HEK293T (cell line): ENCODE measurements around the gene ITPRIP.

Source experiments
- CTCF ChIA-PET: fragments of 350-600 bp; formaldehyde crosslinking; extraction: SDS; loops from one replicate; lab custom pipeline; 2021; ENCODE audit warnings: antibody characterized with exemption, inconsistent platforms; lab: Yijun Ruan, JAX
- POLR2A ChIA-PET: fragments of 350-600 bp; formaldehyde crosslinking; extraction: SDS; loops from one replicate; lab custom pipeline; 2020; ENCODE audit warnings: antibody characterized with exemption, inconsistent platforms; lab: Yijun Ruan, JAX
- DNase-seq: peaks from one replicate; pipeline ENCODE4 v3.0.0; 2012; ENCODE audit warnings: mixed read lengths; ENCODE audit errors: extremely low spot score
- ARNT ChIP-seq: fragments of 450-650 bp; IDR thresholded peaks from 2 replicates; pipeline ENCODE4 v1.6.1; 2017; ENCODE audit warnings: mild to moderate bottlenecking
- BHLHE40 ChIP-seq: fragments of 450-650 bp; IDR thresholded peaks from 2 replicates; pipeline ENCODE4 v1.6.1; 2016; ENCODE audit warnings: mild to moderate bottlenecking, moderate library complexity, borderline replicate concordance
- CTBP1 ChIP-seq: fragments of 450-650 bp; IDR thresholded peaks from 2 replicates; pipeline ENCODE4 v1.6.1; 2016; ENCODE audit warnings: borderline replicate concordance
- ELF4 ChIP-seq: fragments of 450-650 bp; IDR thresholded peaks from 2 replicates; pipeline ENCODE4 v1.6.1; 2017; ENCODE audit warnings: antibody characterized with exemption
- FOXA1 ChIP-seq: fragments of 450-650 bp; IDR thresholded peaks from 2 replicates; pipeline ENCODE4 v1.6.1; 2016; ENCODE audit warnings: mild to moderate bottlenecking
- FOXK2 ChIP-seq: fragments of 450-650 bp; IDR thresholded peaks from 2 replicates; pipeline ENCODE4 v1.6.1; 2016; ENCODE audit warnings: mild to moderate bottlenecking
- FOXM1 ChIP-seq: fragments of 450-650 bp; IDR thresholded peaks from 2 replicates; pipeline ENCODE4 v1.6.1; 2017; ENCODE audit warnings: mild to moderate bottlenecking, borderline replicate concordance
- HDGF ChIP-seq: fragments of 450-650 bp; IDR thresholded peaks from 2 replicates; pipeline ENCODE4 v1.6.1; 2017; ENCODE audit warnings: antibody characterized with exemption, borderline replicate concordance
- L3MBTL2 ChIP-seq: fragments of 450-650 bp; conservative IDR thresholded peaks from 2 replicates; pipeline ENCODE4 v1.6.1; 2016; ENCODE audit warnings: mild to moderate bottlenecking
- LEF1 ChIP-seq: fragments of 450-650 bp; IDR thresholded peaks from 2 replicates; pipeline ENCODE4 v1.6.1; 2017; ENCODE audit warnings: mild to moderate bottlenecking, borderline replicate concordance
- NFRKB ChIP-seq: fragments of 450-650 bp; IDR thresholded peaks from 2 replicates; pipeline ENCODE4 v1.6.1; 2016; ENCODE audit warnings: mild to moderate bottlenecking, moderate library complexity
- PKNOX1 ChIP-seq: fragments of 450-650 bp; IDR thresholded peaks from 2 replicates; pipeline ENCODE4 v1.6.1; 2016
- SP1 ChIP-seq: fragments of 450-650 bp; IDR thresholded peaks from 2 replicates; pipeline ENCODE4 v1.6.1; 2017
- SUZ12 ChIP-seq: fragments of 450-650 bp; IDR thresholded peaks from 2 replicates; pipeline ENCODE4 v1.6.1; 2016; ENCODE audit warnings: mild to moderate bottlenecking
- TARDBP ChIP-seq: fragments of 450-650 bp; IDR thresholded peaks from 2 replicates; pipeline ENCODE4 v1.6.1; 2016
- ZNF384 ChIP-seq: fragments of 450-650 bp; IDR thresholded peaks from 2 replicates; pipeline ENCODE4 v1.6.1; 2016

ITPRIP gene

GRCh38 chr10:104268713-104269645 is 69.3 kb downstream of the ITPRIP start, which contains the start of gene GSTO2:
Gene GSTO2 (plus strand): TSS chr10:104269184. CDS start chr10:104274916, 5,732 bp downstream.
- ChIA-PET CTCF (no interaction called here), POLR2A (interaction anchor here (0.8 to 1.9 kb wide), 10 partner anchors 10 to 84 kb away, joined by 3 to 23 read pairs (median 4); partner anchors contain the start of genes CFAP43, CFAP58, GSTO1 and ITPRIP)
- peak; percentile 100 for DNase-seq

DNA sequence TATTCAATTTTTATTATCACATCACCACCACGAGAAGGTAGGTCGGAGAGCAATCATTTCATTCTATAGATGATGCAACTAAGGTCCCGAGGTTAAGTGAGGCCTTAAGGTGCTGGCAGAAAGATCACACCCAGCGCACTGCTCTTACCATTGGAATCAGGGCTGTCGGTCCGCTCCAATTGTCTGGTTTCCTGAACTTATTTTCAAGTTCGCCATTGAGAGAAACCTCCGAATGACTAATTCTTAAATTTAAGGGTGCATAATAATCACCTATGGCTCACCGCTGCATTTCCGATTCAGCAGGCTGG is 69.9 kb downstream of the ITPRIP start:
- ChIA-PET POLR2A (interaction anchor here (1.0 to 1.9 kb wide), 9 partner anchors 10 to 85 kb away, joined by 3 to 23 read pairs (median 5); partner anchors contain the start of genes CFAP43, CFAP58, GSTO1 and ITPRIP), CTCF (no interaction called here)
- TF ChIP-seq ARNT, result no peak
- TF ChIP-seq FOXK2, result no peak
- no peak for TF ChIP-seq CTBP1
- TF ChIP-seq LEF1, result no peak
- TF ChIP-seq PKNOX1, result no peak
- TF ChIP-seq FOXA1, result no peak
- peak; percentile 18 for DNase-seq

More at GRCh38 chr10:104268713-104269645, 69.3 kb downstream of the ITPRIP start, which contains the start of gene GSTO2:
- TF ChIP-seq ELF4 (peak; percentile 56), L3MBTL2 (peak; percentile 94), FOXK2 (no peak), HDGF (peak; percentile 88; the same call in 1 of the 2 replicates)

- DNase-seq, result no peak
- CTCF ChIA-PET, result interaction anchor here (0.8 kb wide), 1 partner anchor 11 kb away, joined by 4 read pairs; no protein-coding TSS in a partner anchor
- no peak for TF ChIP-seq ARNT
- no peak for TF ChIP-seq SP1
- TF ChIP-seq L3MBTL2, result no peak
- TF ChIP-seq BHLHE40, result no peak
- TF ChIP-seq FOXA1, result no peak
- no peak for TF ChIP-seq NFRKB
- no peak for TF ChIP-seq FOXK2
- no peak for TF ChIP-seq HDGF
- TF ChIP-seq ZNF384, result no peak
- no peak for TF ChIP-seq CTBP1
- TF ChIP-seq TARDBP, result no peak
- no peak for TF ChIP-seq SUZ12
- POLR2A ChIA-PET, result no interaction called here
Observed at GRCh38 chr10:104267721-104268404, 70.4 kb downstream of the ITPRIP start.

DNA sequence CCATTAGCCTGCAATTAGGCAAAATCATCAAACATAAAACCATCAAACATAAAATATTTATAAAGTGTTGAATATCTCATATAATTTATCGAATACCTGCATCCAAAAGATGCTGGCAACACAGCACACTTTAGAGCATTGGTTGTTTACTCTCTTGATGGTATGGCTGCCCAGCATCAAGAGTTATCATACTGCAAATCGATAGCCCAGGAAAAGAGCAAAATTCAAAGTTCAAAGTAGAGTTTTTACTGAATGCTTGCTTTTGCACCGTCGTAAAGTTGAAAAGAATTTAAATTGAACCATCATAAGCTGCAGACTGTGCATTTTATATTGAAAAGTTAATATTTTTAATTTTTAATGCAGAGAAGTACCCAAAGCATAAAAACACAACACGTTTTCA is 73.5 kb downstream of the ITPRIP start:
- ChIA-PET POLR2A (no interaction called here), CTCF (no interaction called here)
- DNase-seq, result no peak
- no peak for TF ChIP-seq HDGF
- TF ChIP-seq FOXK2, result no peak
- TF ChIP-seq ELF4, result no peak
- no peak for TF ChIP-seq CTBP1
- no peak for TF ChIP-seq FOXM1
- TF ChIP-seq FOXA1, result no peak

DNA sequence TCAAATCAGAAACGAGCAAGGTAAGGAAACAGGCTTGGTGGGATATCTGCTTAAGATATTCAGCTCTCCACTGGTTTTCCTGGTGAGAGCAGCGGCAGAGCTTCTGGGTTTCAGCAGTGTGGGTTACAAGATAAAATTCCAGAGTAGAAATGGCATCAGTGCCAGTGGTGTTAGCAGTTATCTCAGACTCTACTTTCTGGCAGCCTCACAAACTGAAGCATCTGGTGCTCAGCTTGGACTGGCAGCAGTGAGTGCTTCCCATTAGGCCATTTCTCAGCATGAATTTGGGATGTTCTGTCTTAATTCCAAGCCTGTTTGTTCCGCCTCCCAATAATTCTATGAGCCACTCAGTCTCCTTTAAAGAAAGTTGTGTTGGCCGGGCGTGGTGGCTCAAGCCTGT is 76.2 kb downstream of the ITPRIP start:
- ChIA-PET POLR2A (no interaction called here), CTCF (interaction anchor here (0.6 to 1.5 kb wide), 3 partner anchors 12 to 30 kb away, joined by 3 to 4 read pairs (median 4); no protein-coding TSS in a partner anchor)
- TF ChIP-seq TARDBP (no peak), FOXM1 (no peak), ARNT (no peak), SP1 (no peak), CTBP1 (no peak), SUZ12 (no peak)
- DNase-seq, result no peak

DNA sequence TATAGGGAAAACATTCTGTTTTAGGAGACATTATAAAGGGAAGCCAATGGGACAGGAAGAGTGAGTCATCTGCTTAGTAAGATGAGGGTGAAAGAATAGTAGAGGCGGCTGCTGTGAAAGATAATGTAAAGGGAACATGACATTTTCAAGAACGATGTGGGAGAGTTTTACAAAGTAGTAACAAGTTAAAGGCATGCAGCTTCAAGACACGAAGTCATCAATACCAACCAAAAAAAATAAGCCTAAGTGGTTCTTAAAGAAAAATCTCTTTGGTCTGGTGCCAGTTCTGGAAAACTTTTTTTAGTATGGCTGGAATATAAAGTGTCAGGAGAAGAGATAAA is 77.5 kb downstream of the ITPRIP start:
- POLR2A ChIA-PET, result no interaction called here
- CTCF ChIA-PET, result interaction anchor here (1.5 kb wide), 1 partner anchor 14 kb away, joined by 4 read pairs; no protein-coding TSS in a partner anchor
- no peak for TF ChIP-seq TARDBP
- TF ChIP-seq HDGF, result no peak
- no peak for TF ChIP-seq L3MBTL2
- no peak for TF ChIP-seq ARNT
- DNase-seq, result no peak

DNA sequence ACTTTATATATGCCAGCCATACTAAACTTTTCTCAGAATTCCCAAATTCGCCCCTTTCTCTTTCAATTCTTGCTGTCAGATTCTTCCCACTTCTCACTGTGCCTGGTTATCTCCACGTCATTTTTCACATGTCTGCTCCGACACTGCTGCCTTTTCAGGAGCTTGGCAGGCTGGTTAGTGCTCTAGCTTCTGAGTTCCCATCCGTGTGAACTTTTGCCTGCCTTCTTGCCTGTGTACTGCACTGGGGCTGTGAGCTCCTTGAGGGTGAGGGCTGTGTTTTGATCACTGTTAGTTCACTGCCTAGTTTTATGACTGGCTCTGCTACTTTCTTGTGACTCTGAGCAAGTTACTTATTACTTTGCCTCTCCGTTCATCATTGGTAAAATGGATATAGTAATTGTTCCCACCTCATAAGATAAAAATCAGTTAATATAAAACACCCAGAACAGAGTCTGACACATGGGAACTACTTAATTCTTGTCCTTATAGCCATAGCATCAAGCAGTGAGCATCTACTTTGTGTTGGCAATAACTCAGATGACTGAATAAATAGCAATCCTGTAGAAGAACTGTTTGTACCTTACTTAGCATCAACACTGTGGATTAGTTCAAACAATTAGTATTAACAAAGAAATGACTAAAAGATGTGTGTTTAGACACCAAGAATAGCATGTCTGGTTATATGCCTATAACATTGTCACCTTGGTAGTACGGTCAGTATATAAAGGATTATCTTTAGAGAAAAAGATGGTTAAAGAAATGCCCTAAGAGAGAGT is 78.1 kb downstream of the ITPRIP start:
- TF ChIP-seq ZNF384 (no peak), L3MBTL2 (no peak), ARNT (no peak), FOXK2 (no peak), NFRKB (no peak), SUZ12 (no peak), ELF4 (no peak), FOXM1 (no peak), PKNOX1 (no peak), BHLHE40 (no peak), SP1 (no peak), HDGF (no peak)
- CTCF ChIA-PET, result interaction anchor here (1.5 kb wide), 1 partner anchor 14 kb away, joined by 4 read pairs; no protein-coding TSS in a partner anchor

More for the DNA sequence above, 78.1 kb downstream of the ITPRIP start:
- POLR2A ChIA-PET, result no interaction called here
- no peak for DNase-seq
